Measurements from ENCODE around the gene DNMT3B. TPM values are rescaled to one million over a fixed set of nuclear protein-coding genes. Genes with fewer than 3 reads are reported as not detected.
A peak's percentile ranks its signal among the peaks of the same experiment; 100 is the strongest.

DNMT3B gene
- total RNA-seq, 4 donors from 2014 or later: 2.7 to 5.0 (median 2.9) TPM

DNA sequence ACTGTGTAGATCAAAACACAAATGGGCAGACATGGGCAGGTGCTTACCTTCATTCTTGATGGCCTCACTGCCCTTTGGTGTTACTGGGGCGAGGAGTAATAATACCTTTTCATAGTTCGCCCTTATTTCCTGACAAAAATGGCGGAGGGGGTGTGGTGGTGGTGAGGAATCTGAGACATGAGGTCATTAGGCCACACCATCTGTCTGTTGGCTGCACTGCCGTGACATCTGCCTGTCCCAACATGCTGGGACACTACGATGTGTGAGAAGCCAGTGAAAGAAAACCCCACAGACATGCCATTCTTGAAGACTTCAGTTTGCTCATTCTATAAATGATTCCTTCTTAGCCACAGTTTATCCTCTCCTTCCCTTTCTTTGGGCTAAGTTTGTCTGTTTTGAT, 44.2 kb downstream of the DNMT3B start:
- Histone ChIP-seq H3K9me3 (no peaks in the 10 kb centered on the region), H3K36me3 (peaks cover 7% of the 10 kb centered on the region), H3K27me3 (no peaks in the 10 kb centered on the region), H3K4me3 (no peak overlapping the region), H3K27ac (peak overlapping the region; percentile 52), H3K4me1 (peaks cover 17% of the 10 kb centered on the region)
- TF ChIP-seq POLR2A (IDR thresholded peaks at IDR 0.05) (no peak), EP300 (IDR thresholded peaks at IDR 0.05) (no peak), POLR2AphosphoS5 (IDR thresholded peaks at IDR 0.05) (no peak)
- TF ChIP-seq, protein P1, sequence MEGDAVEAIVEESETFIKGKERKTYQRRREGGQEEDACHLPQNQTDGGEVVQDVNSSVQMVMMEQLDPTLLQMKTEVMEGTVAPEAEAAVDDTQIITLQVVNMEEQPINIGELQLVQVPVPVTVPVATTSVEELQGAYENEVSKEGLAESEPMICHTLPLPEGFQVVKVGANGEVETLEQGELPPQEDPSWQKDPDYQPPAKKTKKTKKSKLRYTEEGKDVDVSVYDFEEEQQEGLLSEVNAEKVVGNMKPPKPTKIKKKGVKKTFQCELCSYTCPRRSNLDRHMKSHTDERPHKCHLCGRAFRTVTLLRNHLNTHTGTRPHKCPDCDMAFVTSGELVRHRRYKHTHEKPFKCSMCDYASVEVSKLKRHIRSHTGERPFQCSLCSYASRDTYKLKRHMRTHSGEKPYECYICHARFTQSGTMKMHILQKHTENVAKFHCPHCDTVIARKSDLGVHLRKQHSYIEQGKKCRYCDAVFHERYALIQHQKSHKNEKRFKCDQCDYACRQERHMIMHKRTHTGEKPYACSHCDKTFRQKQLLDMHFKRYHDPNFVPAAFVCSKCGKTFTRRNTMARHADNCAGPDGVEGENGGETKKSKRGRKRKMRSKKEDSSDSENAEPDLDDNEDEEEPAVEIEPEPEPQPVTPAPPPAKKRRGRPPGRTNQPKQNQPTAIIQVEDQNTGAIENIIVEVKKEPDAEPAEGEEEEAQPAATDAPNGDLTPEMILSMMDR (IDR thresholded peaks at IDR 0.05): no peak
- no peak for DNase-seq (ENCODE audit: low spot score in 2 of 2)
- 63% methylated on average over 5 of the region's 5 CpGs for WGBS

DNA sequence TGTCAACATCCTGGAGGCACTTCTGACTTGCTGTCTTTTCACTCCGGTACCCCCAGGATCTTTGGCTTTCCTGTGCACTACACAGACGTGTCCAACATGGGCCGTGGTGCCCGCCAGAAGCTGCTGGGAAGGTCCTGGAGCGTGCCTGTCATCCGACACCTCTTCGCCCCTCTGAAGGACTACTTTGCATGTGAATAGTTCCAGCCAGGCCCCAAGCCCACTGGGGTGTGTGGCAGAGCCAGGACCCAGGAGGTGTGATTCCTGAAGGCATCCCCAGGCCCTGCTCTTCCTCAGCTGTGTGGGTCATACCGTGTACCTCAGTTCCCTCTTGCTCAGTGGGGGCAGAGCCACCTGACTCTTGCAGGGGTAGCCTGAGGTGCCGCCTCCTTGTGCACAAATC, 45.5 kb downstream of the DNMT3B start:
- Histone ChIP-seq H3K4me3 (no peak overlapping the region), H3K9me3 (no peaks in the 10 kb centered on the region), H3K4me1 (peaks cover 17% of the 10 kb centered on the region), H3K27ac (no peak overlapping the region), H3K36me3 (peaks cover 4% of the 10 kb centered on the region), H3K27me3 (no peaks in the 10 kb centered on the region)
- no peak for TF ChIP-seq POLR2A (IDR thresholded peaks at IDR 0.05)
- TF ChIP-seq POLR2AphosphoS5 (IDR thresholded peaks at IDR 0.05): no peak
- TF ChIP-seq, protein P1 (IDR thresholded peaks at IDR 0.05): no peak
- no peak for TF ChIP-seq EP300 (IDR thresholded peaks at IDR 0.05)
- WGBS: 76% methylated on average over 9 of the region's 9 CpGs
- DNase-seq (ENCODE audit: low spot score in 2 of 2): no peak

DNA sequence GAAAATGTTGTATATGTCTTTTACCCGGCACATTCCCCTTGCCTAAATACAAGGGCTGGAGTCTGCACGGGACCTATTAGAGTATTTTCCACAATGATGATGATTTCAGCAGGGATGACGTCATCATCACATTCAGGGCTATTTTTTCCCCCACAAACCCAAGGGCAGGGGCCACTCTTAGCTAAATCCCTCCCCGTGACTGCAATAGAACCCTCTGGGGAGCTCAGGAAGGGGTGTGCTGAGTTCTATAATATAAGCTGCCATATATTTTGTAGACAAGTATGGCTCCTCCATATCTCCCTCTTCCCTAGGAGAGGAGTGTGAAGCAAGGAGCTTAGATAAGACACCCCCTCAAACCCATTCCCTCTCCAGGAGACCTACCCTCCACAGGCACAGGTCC, 46.3 kb downstream of the DNMT3B start:
- no peak overlapping the region for H3K27ac ChIP-seq
- 73% methylated on average over 4 of the region's 4 CpGs for WGBS
- TF ChIP-seq POLR2A (IDR thresholded peaks at IDR 0.05) (no peak), EP300 (IDR thresholded peaks at IDR 0.05) (no peak), POLR2AphosphoS5 (IDR thresholded peaks at IDR 0.05) (no peak)
- TF ChIP-seq, protein P1 (IDR thresholded peaks at IDR 0.05): no peak

DNA sequence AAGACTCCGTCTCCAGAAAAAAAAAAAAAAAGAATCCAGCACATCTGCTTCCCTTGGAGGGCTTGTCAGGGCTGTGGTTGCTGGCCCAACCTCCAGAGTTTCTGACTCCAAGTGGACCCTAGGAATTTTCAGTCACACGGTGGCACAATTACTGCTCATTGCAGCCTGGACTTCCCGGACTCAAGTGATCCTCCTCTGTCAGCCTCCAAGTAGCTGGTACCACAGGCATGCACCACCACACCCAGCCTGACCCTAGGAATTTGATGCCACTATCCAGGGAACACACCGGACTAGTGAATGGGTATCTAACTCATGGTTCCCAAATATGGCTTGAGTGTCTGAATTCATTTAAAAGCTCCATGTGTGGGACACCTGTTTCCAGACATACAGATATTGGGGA, 47.7 kb downstream of the DNMT3B start:
- 88% methylated on average over 4 of the region's 4 CpGs for WGBS
- Histone ChIP-seq H3K27ac (no peak overlapping the region), H3K36me3 (peaks cover 4% of the 10 kb centered on the region), H3K4me3 (no peak overlapping the region), H3K4me1 (peaks cover 17% of the 10 kb centered on the region), H3K27me3 (no peaks in the 10 kb centered on the region), H3K9me3 (no peaks in the 10 kb centered on the region)
- TF ChIP-seq POLR2A (IDR thresholded peaks at IDR 0.05) (no peak), POLR2AphosphoS5 (IDR thresholded peaks at IDR 0.05) (no peak), EP300 (IDR thresholded peaks at IDR 0.05) (no peak)
- TF ChIP-seq, protein P1 (IDR thresholded peaks at IDR 0.05): no peak
- no peak for DNase-seq (ENCODE audit: low spot score in 2 of 2)

More for the DNA sequence above, 46.3 kb downstream of the DNMT3B start:
- Histone ChIP-seq H3K4me1 (peaks cover 17% of the 10 kb centered on the region), H3K9me3 (no peaks in the 10 kb centered on the region), H3K27me3 (no peaks in the 10 kb centered on the region), H3K4me3 (no peak overlapping the region), H3K36me3 (peaks cover 4% of the 10 kb centered on the region)
- DNase-seq (ENCODE audit: low spot score in 2 of 2): no peak

DNA sequence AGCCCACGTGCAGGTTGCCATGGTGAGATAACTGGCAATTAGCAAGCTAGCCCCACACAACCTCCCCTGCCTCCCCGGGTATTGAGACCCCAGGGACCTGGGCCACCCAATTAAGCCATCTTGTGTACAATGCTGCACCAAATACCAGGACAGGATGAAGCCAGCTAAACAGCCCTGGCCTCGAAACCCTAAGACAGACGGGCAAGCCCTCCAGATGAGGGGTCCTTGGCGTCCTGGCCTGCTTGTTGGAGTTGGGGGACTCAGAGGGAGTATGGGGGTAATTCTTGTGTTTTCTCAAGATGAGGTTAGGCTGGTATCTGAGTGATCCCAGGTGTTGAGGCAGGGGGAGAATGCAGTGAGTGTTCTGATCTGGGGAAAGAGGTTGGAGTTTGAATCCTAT, 48.8 kb downstream of the DNMT3B start:
- no peak overlapping the region for H3K4me3 ChIP-seq
- no peaks in the 10 kb centered on the region for H3K27me3 ChIP-seq
- no peak overlapping the region for H3K27ac ChIP-seq
- H3K9me3 ChIP-seq: no peaks in the 10 kb centered on the region
- peaks cover 15% of the 10 kb centered on the region for H3K4me1 ChIP-seq
- 97% methylated on average over 3 of the region's 5 CpGs for WGBS
- peaks cover 4% of the 10 kb centered on the region for H3K36me3 ChIP-seq
- DNase-seq (ENCODE audit: low spot score in 2 of 2): no peak
- TF ChIP-seq POLR2AphosphoS5 (IDR thresholded peaks at IDR 0.05): no peak
- TF ChIP-seq POLR2A (IDR thresholded peaks at IDR 0.05): no peak
- TF ChIP-seq, protein P1 (IDR thresholded peaks at IDR 0.05): no peak
- TF ChIP-seq EP300 (IDR thresholded peaks at IDR 0.05): no peak
